Lower lobe of right lung (tissue), 2 donors: ENCODE data around the gene CRIP2. TPM values are rescaled to one million over a fixed set of nuclear protein-coding genes. Genes with fewer than 3 reads are reported as not detected.
A peak's percentile ranks its signal among the peaks of the same experiment; 100 is the strongest.

ENCODE experiments used
- ATAC-seq, 2 donors: fragments of 200-7000 bp; cut with Tn5 transposase; one replicate each; pipeline ENCODE4 v1.9.1; 2020 to 2022; ENCODE audit warnings: mild to moderate bottlenecking in 2 of 2, moderate library complexity in 2 of 2
- DNase-seq: peaks from one replicate; pipeline ENCODE4 v3.0.0-alpha.2; 2020
- H3K27ac ChIP-seq: fragments of 200-600 bp; one replicate; pipeline ENCODE4 v1.8.0; 2022
- H3K27me3 ChIP-seq: fragments of 200-600 bp; one replicate; pipeline ENCODE4 v1.8.0; 2022; ENCODE audit warnings: low read depth
- H3K36me3 ChIP-seq: fragments of 200-600 bp; one replicate; pipeline ENCODE4 v1.8.0; 2022; ENCODE audit warnings: mild to moderate bottlenecking
- H3K4me1 ChIP-seq: fragments of 200-600 bp; one replicate; pipeline ENCODE4 v1.8.0; 2022
- H3K4me3 ChIP-seq: fragments of 200-600 bp; one replicate; pipeline ENCODE4 v1.8.0; 2022; ENCODE audit warnings: mild to moderate bottlenecking
- H3K9me3 ChIP-seq: fragments of 200-600 bp; one replicate; pipeline ENCODE4 v1.8.0; 2022
- CTCF ChIP-seq: fragments of 200-600 bp; IDR thresholded peaks from one replicate; pipeline ENCODE4 v1.8.0; 2022; ENCODE audit warnings: antibody characterized with exemption, mild to moderate bottlenecking
- intact Hi-C: fragments of 100-400 bp; cut with DNase I; formaldehyde crosslinking; loops from one replicate; pipeline ENCODE4 v1.11.0; 2022
- total RNA-seq: library from RNA; stranded (reverse); fragmentation: NEBNext Ultra II Directional; extraction: Animal tissue kit (Norgen Biotek cat#: 25700); gene quantifications from one replicate; pipeline ENCODE4 v1.2.1, GENCODE V29; 2021
- donor health status: DM: no; HTN: yes; CAD: no; lungs with severe emphysema.

The CRIP2 gene
- total RNA-seq, 1 donor from 2014 or later: 143 TPM

GRCh38 chr14:105440554-105440900 lies 34.1 kb upstream of the CRIP2 start:
- Histone ChIP-seq H3K4me1 (peaks cover 5% of the 10 kb centered on the region), H3K27ac (no peak overlapping the region), H3K27me3 (no peaks in the 10 kb centered on the region), H3K9me3 (no peaks in the 10 kb centered on the region), H3K36me3 (peaks cover 30% of the 10 kb centered on the region), H3K4me3 (no peak overlapping the region)
- no peak for TF ChIP-seq CTCF
- intact Hi-C loops: no loop called here
- peak; percentile 38 for DNase-seq
- no peak for ATAC-seq

- Histone ChIP-seq H3K4me3 (no peak overlapping the region), H3K27ac (no peak overlapping the region), H3K27me3 (no peaks in the 10 kb centered on the region), H3K4me1 (peaks cover 5% of the 10 kb centered on the region), H3K36me3 (peaks cover 30% of the 10 kb centered on the region), H3K9me3 (no peaks in the 10 kb centered on the region)
- intact Hi-C loops: no loop called here
- DNase-seq (no peak), ATAC-seq (no peak)
- TF ChIP-seq CTCF: no peak
Measured at GRCh38 chr14:105440992-105441391, 33.6 kb upstream of the CRIP2 start.

GRCh38 chr14:105442125-105442524 lies 32.5 kb upstream of the CRIP2 start:
- no peaks in the 10 kb centered on the region for H3K27me3 ChIP-seq
- no peak overlapping the region for H3K4me3 ChIP-seq
- ATAC-seq (no peak), DNase-seq (no peak)
- H3K27ac ChIP-seq: no peak overlapping the region
- H3K9me3 ChIP-seq: no peaks in the 10 kb centered on the region
- no peaks in the 10 kb centered on the region for H3K4me1 ChIP-seq
- peaks cover 27% of the 10 kb centered on the region for H3K36me3 ChIP-seq
- TF ChIP-seq CTCF: no peak
- intact Hi-C loops: no loop called here

GRCh38 chr14:105442834-105443233 lies 31.8 kb upstream of the CRIP2 start:
- no peak overlapping the region for H3K4me3 ChIP-seq
- intact Hi-C loops: no loop called here
- no peak overlapping the region for H3K27ac ChIP-seq
- peaks cover 27% of the 10 kb centered on the region for H3K36me3 ChIP-seq
- H3K4me1 ChIP-seq: no peaks in the 10 kb centered on the region
- TF ChIP-seq CTCF: no peak
- H3K27me3 ChIP-seq: no peaks in the 10 kb centered on the region
- no peak for ATAC-seq
- H3K9me3 ChIP-seq: no peaks in the 10 kb centered on the region
- no peak for DNase-seq

- intact Hi-C loops: no loop called here
Measured at GRCh38 chr14:105444859-105445258, 29.8 kb upstream of the CRIP2 start.

More at GRCh38 chr14:105444859-105445258, 29.8 kb upstream of the CRIP2 start:
- Histone ChIP-seq H3K4me1 (peaks cover 9% of the 10 kb centered on the region), H3K27ac (no peak overlapping the region), H3K36me3 (peaks cover 19% of the 10 kb centered on the region), H3K4me3 (no peak overlapping the region), H3K27me3 (no peaks in the 10 kb centered on the region), H3K9me3 (no peaks in the 10 kb centered on the region)
- DNase-seq (no peak), ATAC-seq (no peak)
- no peak for TF ChIP-seq CTCF
